Measurements from ENCODE around the gene TBC1D1.

Gene TBC1D1

DNA sequence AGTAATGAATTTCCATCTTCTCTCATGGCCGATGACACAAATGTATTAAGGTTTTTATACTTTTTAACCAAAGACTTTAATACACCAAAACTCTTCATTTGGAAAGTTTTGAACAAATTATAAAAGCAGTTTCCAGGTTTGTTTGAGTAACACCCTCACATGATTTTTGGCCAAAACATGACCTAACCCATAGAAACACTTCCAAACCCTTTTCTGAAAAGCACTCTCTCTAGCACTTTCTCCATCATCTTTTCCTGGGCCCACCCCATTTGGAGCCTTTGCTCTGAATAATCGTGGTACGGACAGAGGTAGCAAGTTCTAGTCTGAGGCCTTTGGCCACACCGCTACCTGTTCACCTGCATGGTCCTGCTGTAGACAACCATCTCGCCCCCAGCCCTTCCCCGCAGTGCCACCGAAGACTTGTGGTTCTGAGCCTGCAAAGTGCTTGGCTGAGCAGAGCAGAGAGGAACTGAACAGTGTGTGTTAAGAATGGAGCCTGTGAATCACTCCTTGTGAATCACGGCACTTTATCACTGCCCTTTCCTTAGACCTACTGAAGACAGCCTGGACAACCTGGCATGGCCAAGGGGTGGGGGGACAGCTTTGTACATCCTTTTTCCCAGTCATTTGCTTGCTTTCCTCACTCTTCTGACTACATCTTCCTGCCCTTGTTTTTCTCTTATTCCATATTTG lies 251.1 kb downstream of the TBC1D1 start:
- no peak overlapping the region for H3K27ac ChIP-seq

DNA sequence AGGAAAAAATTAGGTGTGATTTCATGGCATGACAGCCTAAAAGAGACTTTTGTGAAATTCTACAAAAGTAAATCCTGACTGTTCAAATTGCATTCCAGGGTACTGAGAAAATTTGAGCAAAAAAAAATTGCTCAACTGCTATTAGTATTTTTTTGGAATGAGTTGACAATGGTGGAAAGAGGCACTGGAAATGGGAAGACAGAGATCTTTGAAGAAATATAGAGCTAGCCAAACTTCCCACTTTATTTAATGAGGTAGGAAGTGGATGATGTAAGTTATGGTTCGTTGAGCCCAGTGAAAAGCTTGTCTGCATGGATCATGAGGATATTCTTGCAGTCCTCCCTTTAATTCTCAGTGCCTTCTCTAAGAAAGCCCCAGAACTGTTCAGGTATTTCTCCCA lies 253.1 kb downstream of the TBC1D1 start:
- Histone ChIP-seq H3K4me3 (ENCODE audit: low read depth in 1 of 2, low read length in 1 of 2) (no peak overlapping the region), H3K36me3 (peaks cover 36% of the 10 kb centered on the region), H3K27ac (no peak overlapping the region), H3K9me3 (no peaks in the 10 kb centered on the region), H3K27me3 (no peaks in the 10 kb centered on the region), H3K4me1 (ENCODE audit: control insufficient read depth in 1 of 2, insufficient read depth in 1 of 2, low read depth in 1 of 2, low read length in 1 of 2) (no peaks in the 10 kb centered on the region)
- TF ChIP-seq, protein P1, sequence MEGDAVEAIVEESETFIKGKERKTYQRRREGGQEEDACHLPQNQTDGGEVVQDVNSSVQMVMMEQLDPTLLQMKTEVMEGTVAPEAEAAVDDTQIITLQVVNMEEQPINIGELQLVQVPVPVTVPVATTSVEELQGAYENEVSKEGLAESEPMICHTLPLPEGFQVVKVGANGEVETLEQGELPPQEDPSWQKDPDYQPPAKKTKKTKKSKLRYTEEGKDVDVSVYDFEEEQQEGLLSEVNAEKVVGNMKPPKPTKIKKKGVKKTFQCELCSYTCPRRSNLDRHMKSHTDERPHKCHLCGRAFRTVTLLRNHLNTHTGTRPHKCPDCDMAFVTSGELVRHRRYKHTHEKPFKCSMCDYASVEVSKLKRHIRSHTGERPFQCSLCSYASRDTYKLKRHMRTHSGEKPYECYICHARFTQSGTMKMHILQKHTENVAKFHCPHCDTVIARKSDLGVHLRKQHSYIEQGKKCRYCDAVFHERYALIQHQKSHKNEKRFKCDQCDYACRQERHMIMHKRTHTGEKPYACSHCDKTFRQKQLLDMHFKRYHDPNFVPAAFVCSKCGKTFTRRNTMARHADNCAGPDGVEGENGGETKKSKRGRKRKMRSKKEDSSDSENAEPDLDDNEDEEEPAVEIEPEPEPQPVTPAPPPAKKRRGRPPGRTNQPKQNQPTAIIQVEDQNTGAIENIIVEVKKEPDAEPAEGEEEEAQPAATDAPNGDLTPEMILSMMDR (IDR thresholded peaks at IDR 0.05) = no peak

More for the DNA sequence above, 251.1 kb downstream of the TBC1D1 start:
- Histone ChIP-seq H3K27me3 (no peaks in the 10 kb centered on the region), H3K9me3 (no peaks in the 10 kb centered on the region), H3K4me1 (ENCODE audit: control insufficient read depth in 1 of 2, insufficient read depth in 1 of 2, low read depth in 1 of 2, low read length in 1 of 2) (no peaks in the 10 kb centered on the region), H3K4me3 (ENCODE audit: low read depth in 1 of 2, low read length in 1 of 2) (no peak overlapping the region), H3K36me3 (peaks cover 57% of the 10 kb centered on the region)
- TF ChIP-seq, protein P1 (IDR thresholded peaks at IDR 0.05) = no peak

GRCh38 chr4:38145033-38145678 lies 254.3 kb downstream of the TBC1D1 start:
- H3K27ac ChIP-seq = no peak overlapping the region

DNA sequence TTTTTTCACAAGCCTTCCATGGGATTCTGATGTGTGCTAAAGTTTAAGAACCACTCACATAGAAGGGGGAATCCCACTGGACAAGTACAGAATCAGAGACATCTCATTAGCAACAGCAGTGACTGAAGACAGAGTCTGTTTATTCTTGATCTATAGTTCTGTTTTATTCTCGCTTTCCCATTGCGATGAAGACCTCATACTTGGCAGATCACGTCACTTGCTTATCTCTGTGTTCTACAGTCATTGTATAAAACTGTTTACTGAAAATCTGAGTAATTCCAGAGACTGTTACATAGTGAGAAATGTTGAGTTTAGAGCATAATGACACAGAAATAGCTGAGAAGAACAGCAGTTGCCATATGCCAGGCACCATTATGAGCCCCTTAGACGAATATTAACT lies 254.9 kb downstream of the TBC1D1 start:
- H3K4me1 ChIP-seq (ENCODE audit: control insufficient read depth in 1 of 2, insufficient read depth in 1 of 2, low read depth in 1 of 2, low read length in 1 of 2) = no peaks in the 10 kb centered on the region
- TF ChIP-seq, protein P1 (IDR thresholded peaks at IDR 0.05) = no peak
- H3K4me3 ChIP-seq (ENCODE audit: low read depth in 1 of 2, low read length in 1 of 2) = no peak overlapping the region
- H3K9me3 ChIP-seq = no peaks in the 10 kb centered on the region
- H3K27me3 ChIP-seq = no peaks in the 10 kb centered on the region
- no peak overlapping the region for H3K27ac ChIP-seq
- peaks cover 19% of the 10 kb centered on the region for H3K36me3 ChIP-seq

More at GRCh38 chr4:38145033-38145678, 254.3 kb downstream of the TBC1D1 start:
- Histone ChIP-seq H3K4me1 (ENCODE audit: control insufficient read depth in 1 of 2, insufficient read depth in 1 of 2, low read depth in 1 of 2, low read length in 1 of 2) (no peaks in the 10 kb centered on the region), H3K27me3 (no peaks in the 10 kb centered on the region), H3K4me3 (ENCODE audit: low read depth in 1 of 2, low read length in 1 of 2) (no peak overlapping the region), H3K36me3 (peaks cover 25% of the 10 kb centered on the region), H3K9me3 (no peaks in the 10 kb centered on the region)
- TF ChIP-seq, protein P1 (IDR thresholded peaks at IDR 0.05) = no peak

- H3K36me3 ChIP-seq = peaks cover 14% of the 10 kb centered on the region
- no peaks in the 10 kb centered on the region for H3K9me3 ChIP-seq
- H3K27me3 ChIP-seq = no peaks in the 10 kb centered on the region
- TF ChIP-seq, protein P1 (IDR thresholded peaks at IDR 0.05) = no peak
- H3K4me3 ChIP-seq (ENCODE audit: low read depth in 1 of 2, low read length in 1 of 2) = no peak overlapping the region
- H3K4me1 ChIP-seq (ENCODE audit: control insufficient read depth in 1 of 2, insufficient read depth in 1 of 2, low read depth in 1 of 2, low read length in 1 of 2) = no peaks in the 10 kb centered on the region
- no peak overlapping the region for H3K27ac ChIP-seq
These were observed 255.5 kb downstream of the TBC1D1 start for GRCh38 chr4:38146383-38146782.
